Fibroblast of villous mesenchyme (primary cell): ENCODE data around the gene NCOA3. TPM values are rescaled to one million over a fixed set of nuclear protein-coding genes. Genes with fewer than 3 reads are reported as not detected.
"Not testable (repeated sequence)": the region's sequence is repeated elsewhere in the genome, so short reads cannot be mapped to it uniquely, and the experiment has no call there.

Experiments used
- DNase-seq: peaks from one replicate; pipeline ENCODE4 v3.0.0-alpha.2; 2010; ENCODE audit warnings: low read depth
- H3K4me3 ChIP-seq: 2 replicates; pipeline ENCODE4 v1.5.1; 2011; ENCODE audit warnings: low read depth, mild to moderate bottlenecking, low read length
- CTCF ChIP-seq: IDR thresholded peaks from 2 replicates; pipeline ENCODE4 v1.5.1; 2012; ENCODE audit warnings: low read depth, mild to moderate bottlenecking, low read length; ENCODE audit not compliant: insufficient read depth
- total RNA-seq: library from RNA; depleted of rRNA; stranded (reverse); fragments of >200 nt; gene quantifications from 2 replicates; pipeline ENCODE4 v1.2.3, GENCODE V29; 2012

NCOA3 gene
- total RNA-seq, 1 donor: 63.0 TPM

GRCh38 chr20:47496118-47496517, 5.6 kb upstream of the NCOA3 start:
- H3K4me3 ChIP-seq: no peak overlapping the region
- TF ChIP-seq CTCF: no peak
- no peak for DNase-seq

GRCh38 chr20:47498606-47499005, 3.1 kb upstream of the NCOA3 start:
- H3K4me3 ChIP-seq: no peak overlapping the region
- no peak for TF ChIP-seq CTCF
- no peak for DNase-seq

GRCh38 chr20:47499053-47499452, 2.6 kb upstream of the NCOA3 start:
- no peak overlapping the region for H3K4me3 ChIP-seq
- DNase-seq: no peak
- TF ChIP-seq CTCF: no peak

- not testable (repeated sequence) for H3K4me3 ChIP-seq, DNase-seq
Observed at GRCh38 chr20:47500082-47500481, 1.6 kb upstream of the NCOA3 start.

- no peak for TF ChIP-seq CTCF
- H3K4me3 ChIP-seq: no peak overlapping the region
Observed at GRCh38 chr20:47500554-47500953, 1.1 kb upstream of the NCOA3 start.

GRCh38 chr20:47501116-47501481, 588 bp upstream of the NCOA3 start:
- peak overlapping the region; percentile 93 for H3K4me3 ChIP-seq
- TF ChIP-seq CTCF: no peak
- DNase-seq: no peak

More at GRCh38 chr20:47500554-47500953, 1.1 kb upstream of the NCOA3 start:
- DNase-seq: no peak

- peak overlapping the region; percentile 93 for H3K4me3 ChIP-seq
- peak; percentile 57 for DNase-seq
- TF ChIP-seq CTCF: no peak
Observed at GRCh38 chr20:47502271-47503239, 868 bp downstream of the NCOA3 start.
